Ureter (tissue), 1 donor: ENCODE data around the gene MBNL2. TPM values are rescaled to one million over a fixed set of nuclear protein-coding genes. Genes with fewer than 3 reads are reported as not detected.
A peak's percentile ranks its signal among the peaks of the same experiment; 100 is the strongest.

Experiments used
- DNase-seq: peaks from one replicate; pipeline ENCODE4 v3.0.0-alpha.2; 2020; ENCODE audit warnings: low spot score
- total RNA-seq: library from RNA; stranded (reverse); gene quantifications from one replicate; pipeline ENCODE4 v1.2.4, GENCODE V29; 2023
- donor health status: DM: yes; HTN: yes; CAD: no.

The MBNL2 gene
- total RNA-seq, 1 donor from 2014 or later, result 89.0 TPM

- DNase-seq, result no peak
Measured at GRCh38 chr13:97325738-97326137, 103.6 kb downstream of the MBNL2 start.

GRCh38 chr13:97327086-97327485, 105.0 kb downstream of the MBNL2 start:
- no peak for DNase-seq

- no peak for DNase-seq
Measured at GRCh38 chr13:97327506-97328221, 105.5 kb downstream of the MBNL2 start.

- DNase-seq, result no peak
Measured at GRCh38 chr13:97328222-97328790, 106.2 kb downstream of the MBNL2 start.

- DNase-seq, result no peak
Measured at GRCh38 chr13:97329331-97329730, 107.2 kb downstream of the MBNL2 start.

GRCh38 chr13:97330448-97330847, 108.3 kb downstream of the MBNL2 start:
- no peak for DNase-seq

GRCh38 chr13:97332742-97333141, 110.6 kb downstream of the MBNL2 start:
- DNase-seq, result no peak

GRCh38 chr13:97333983-97334382, 111.8 kb downstream of the MBNL2 start:
- DNase-seq, result no peak

- no peak for DNase-seq
Measured at GRCh38 chr13:97334690-97335089, 112.6 kb downstream of the MBNL2 start.

- DNase-seq, result no peak
Measured at GRCh38 chr13:97335488-97336134, 113.5 kb downstream of the MBNL2 start.

GRCh38 chr13:97337985-97338499, 115.9 kb downstream of the MBNL2 start:
- DNase-seq, result no peak

GRCh38 chr13:97338571-97338970, 116.4 kb downstream of the MBNL2 start:
- no peak for DNase-seq

GRCh38 chr13:97339019-97339987, 117.2 kb downstream of the MBNL2 start:
- peak; percentile 61 for DNase-seq

- DNase-seq, result no peak
Measured at GRCh38 chr13:97339988-97340749, 118.0 kb downstream of the MBNL2 start.

- DNase-seq, result no peak
Measured at GRCh38 chr13:97341135-97341534, 119.0 kb downstream of the MBNL2 start.

GRCh38 chr13:97342136-97342535, 120.0 kb downstream of the MBNL2 start:
- no peak for DNase-seq

- no peak for DNase-seq
Measured at GRCh38 chr13:97342936-97343335, 120.8 kb downstream of the MBNL2 start.

GRCh38 chr13:97344265-97345175, 122.4 kb downstream of the MBNL2 start:
- no peak for DNase-seq

GRCh38 chr13:97346097-97346496, 124.0 kb downstream of the MBNL2 start:
- DNase-seq, result no peak
